GM18526 (cell line): Measurements from ENCODE around the gene WRAP53.

Experiments
- POLR2A ChIP-seq: IDR thresholded peaks from 3 replicates; pipeline ENCODE4 v1.6.1; 2011; ENCODE audit not compliant: insufficient read length; ENCODE audit errors: extremely low read depth

Gene WRAP53

DNA sequence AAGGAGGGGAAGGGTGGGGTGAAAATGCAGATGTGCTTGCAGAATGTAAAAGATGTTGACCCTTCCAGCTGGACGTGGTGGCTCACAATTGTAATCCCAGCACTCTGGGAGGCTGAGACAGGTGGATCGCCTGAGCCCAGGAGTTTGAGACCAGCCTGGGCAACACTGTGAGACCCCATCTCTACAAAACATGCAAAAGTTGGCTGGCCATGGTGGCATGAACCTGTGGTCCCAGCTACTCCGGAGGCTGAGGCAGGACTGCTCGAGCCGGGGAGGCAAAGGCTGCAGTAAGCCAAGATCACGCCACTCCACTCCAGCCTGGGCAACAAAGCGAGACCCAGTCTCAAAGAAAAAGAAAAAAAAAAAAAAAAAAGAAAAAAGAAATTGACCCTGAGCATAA, 19.8 kb upstream of the WRAP53 start:
- TF ChIP-seq POLR2A, result no peak

DNA sequence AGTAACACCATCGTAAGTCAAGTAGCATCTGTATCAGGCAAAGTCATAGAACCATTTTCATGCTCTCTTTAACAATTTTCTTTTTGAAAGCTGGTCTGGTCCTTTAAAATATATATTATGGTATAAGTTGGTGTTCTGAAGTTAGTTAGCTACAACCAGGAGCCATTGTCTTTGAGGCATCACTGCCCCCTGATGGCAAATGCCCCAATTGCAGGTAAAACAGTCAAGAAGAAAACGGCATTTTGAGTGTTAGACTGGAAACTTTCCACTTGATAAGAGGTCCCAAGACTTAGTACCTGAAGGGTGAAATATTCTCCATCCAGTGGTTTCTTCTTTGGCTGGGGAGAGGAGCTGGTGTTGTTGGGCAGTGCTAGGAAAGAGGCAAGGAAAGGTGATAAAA, 15.0 kb upstream of the WRAP53 start:
- TF ChIP-seq POLR2A, result no peak

DNA sequence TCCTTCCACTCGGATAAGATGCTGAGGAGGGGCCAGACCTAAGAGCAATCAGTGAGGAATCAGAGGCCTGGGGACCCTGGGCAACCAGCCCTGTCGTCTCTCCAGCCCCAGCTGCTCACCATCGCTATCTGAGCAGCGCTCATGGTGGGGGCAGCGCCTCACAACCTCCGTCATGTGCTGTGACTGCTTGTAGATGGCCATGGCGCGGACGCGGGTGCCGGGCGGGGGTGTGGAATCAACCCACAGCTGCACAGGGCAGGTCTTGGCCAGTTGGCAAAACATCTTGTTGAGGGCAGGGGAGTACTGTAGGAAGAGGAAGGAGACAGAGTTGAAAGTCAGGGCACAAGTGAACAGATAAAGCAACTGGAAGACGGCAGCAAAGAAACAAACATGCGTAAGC, 13.3 kb upstream of the WRAP53 start:
- TF ChIP-seq POLR2A, result no peak

DNA sequence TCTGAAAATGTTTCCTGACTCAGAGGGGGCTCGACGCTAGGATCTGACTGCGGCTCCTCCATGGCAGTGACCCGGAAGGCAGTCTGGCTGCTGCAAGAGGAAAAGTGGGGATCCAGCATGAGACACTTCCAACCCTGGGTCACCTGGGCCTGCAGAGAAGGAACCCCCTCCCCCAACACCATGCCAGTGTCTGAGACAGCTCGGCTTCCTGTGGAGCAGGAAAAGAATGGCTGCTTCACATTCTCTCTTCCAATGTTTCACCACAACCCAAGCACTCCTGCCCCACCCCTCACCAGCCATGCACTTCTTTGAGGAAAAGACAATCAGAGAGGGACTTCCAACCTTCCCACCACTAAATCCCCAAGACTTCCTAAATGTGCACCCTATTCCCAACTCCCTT, 11.7 kb upstream of the WRAP53 start:
- no peak for TF ChIP-seq POLR2A

DNA sequence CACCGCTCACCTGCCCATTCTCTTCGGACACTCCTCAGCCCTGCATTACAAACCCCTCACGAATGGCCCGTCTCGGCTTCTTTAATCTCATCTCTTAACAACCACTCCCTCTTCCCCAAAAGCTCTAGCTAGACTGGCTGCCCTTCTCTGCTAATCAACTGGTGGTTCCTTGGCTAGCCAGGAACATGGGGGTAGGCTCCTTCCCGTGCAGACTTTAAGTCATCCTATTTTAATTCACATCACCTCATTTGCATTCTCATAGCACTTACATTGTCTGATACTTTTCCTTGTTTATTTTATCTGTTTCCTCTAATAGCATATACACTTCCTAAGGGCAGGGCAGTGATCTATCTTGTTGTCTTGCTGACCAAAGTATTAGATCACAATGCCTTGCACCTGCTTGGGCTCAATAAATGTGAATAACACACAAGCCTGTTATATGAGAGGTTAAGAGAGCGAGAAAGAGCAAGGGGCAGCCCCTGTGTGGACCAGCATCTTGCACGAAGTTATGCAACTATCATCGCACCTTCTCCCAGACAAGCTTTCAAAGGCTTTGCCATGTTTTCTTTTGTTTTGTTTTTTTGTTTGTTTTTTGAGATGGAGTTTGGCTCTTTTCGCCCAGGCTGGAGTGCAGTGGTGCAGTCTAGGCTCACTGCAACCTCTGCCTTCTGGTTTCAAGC, 10.7 kb upstream of the WRAP53 start:
- no peak for TF ChIP-seq POLR2A

DNA sequence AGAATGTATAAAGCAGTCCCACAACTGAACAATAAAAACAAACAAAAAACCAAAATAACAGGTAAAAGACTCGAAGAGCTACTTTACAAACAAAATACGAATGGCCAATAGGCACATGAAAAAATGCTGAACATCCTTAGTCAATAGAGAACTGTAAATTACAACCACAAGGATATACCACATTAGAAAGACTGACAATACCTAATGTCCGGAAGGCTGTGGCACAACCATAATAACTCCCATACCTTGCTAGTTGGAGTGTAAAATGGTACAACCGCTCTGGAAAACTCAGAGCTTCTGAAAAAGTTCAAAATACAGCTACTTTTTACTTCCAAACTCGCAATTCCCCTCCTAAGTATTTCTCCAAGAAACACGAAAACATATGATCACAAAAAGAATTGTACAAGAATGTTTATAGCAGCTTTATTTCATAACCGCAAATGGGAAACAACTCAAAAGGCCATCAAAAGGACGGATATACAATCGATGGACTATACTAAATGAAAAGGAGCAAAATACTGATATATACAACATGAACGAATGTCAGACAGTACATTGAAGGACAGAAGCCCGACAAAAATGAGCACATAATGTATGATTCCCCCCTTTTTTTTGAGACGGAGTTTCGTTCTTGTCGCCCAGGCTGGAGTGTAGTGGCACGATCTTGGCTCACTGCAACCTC, 3.3 kb upstream of the WRAP53 start:
- TF ChIP-seq POLR2A, result no peak

DNA sequence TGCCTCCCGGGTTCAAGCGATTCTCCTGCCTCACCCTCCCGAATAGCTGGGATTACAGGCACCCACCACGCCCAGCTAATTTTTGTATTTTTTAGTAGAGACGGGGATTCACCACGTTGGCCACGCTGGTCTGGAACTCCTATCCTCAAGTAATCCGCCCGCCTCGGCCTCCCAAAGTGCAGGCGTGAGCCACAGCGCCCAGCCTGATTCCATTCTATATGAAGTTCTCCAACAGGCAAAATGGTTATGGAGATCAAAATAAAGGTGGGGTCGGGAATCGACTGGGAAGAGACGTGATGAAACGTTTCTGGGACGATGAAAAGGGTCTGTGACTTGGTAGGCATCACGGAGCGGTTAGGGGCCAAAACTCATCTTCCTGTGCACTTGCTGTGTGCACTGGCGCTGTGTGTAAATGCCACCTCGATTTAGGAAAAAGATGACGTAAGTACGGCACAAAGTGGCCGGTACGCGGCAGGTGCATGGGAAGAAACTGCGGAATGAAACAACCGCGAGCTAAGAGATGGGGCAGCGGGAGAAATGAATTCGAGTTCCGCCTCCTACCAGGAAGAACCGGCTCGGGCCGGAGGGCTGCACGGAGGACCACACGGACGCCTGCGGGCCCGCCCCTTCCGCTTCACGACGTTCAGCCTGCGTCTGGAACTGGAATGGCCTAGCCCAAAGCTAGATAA, 2.6 kb upstream of the WRAP53 start:
- TF ChIP-seq POLR2A, result peak; percentile 65

DNA sequence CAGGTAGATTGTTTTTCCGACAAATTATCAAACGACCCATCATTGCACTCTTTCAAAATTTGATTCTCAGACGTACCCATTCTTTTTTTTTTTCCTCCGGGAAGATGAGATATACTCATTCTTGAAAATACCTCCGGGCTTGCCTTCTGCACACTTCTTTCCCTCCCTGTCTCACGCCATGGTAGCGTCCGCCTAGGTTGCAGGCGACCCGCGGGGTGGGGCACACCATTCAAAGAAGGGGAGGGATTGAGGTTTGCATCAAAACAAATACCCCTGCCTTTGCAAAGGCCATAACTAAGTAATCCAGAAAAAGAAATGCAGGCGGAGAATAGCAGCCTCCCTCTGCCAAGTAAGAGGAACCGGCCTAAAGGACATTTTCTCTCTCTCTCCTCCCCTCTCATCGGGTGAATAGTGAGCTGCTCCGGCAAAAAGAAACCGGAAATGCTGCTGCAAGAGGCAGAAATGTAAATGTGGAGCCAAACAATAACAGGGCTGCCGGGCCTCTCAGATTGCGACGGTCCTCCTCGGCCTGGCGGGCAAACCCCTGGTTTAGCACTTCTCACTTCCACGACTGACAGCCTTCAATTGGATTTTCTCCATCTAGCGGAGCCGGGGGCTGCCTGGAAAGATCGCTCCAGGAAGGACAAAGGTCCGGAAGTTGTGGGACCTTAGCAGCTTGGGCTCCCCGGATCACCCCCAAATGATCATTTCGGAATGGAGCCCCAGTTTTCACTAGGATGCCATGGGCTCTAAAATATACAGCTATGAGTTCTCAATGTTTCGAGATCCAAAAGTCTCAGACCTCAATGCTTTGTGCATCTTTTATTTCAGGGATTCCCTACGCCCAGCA, 1.8 kb upstream of the WRAP53 start:
- peak; percentile 85 for TF ChIP-seq POLR2A

DNA sequence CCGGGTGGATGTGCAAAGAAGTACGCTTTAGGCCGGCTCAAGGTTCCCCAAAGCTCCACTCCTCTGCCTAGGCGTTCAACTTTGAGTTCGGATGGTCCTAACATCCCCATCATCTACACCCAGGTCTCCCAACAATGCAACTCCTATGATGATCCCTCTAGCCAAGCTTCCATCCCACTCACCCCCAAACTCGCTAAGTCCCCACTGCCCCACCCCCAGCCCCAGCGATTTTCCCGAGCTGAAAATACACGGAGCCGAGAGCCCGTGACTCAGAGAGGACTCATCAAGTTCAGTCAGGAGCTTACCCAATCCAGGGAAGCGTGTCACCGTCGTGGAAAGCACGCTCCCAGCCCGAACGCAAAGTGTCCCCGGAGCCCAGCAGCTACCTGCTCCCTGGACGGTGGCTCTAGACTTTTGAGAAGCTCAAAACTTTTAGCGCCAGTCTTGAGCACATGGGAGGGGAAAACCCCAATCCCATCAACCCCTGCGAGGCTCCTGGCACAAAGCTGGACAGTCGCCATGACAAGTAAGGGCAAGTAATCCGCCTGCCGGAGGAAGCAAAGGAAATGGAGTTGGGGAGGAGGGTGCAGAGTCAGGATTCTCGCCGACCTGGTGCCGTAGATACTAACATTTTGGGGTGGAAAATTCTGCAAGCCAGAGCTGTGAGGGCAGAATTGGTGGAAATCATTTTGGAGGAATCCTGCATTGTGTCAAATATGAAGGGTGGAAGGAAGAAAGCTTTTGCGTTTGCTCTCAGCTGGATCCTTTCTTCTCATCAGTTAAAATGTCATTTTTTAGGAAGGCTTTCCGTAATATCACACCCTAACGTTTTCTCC, 987 bp upstream of the WRAP53 start, which contains the start of gene TP53:
TP53 (minus strand) TSS at position 419 of the 836 bp plus-strand sequence. CDS start 10,896 bp downstream, outside the sequence.
- TF ChIP-seq POLR2A, result peak; percentile 98

DNA sequence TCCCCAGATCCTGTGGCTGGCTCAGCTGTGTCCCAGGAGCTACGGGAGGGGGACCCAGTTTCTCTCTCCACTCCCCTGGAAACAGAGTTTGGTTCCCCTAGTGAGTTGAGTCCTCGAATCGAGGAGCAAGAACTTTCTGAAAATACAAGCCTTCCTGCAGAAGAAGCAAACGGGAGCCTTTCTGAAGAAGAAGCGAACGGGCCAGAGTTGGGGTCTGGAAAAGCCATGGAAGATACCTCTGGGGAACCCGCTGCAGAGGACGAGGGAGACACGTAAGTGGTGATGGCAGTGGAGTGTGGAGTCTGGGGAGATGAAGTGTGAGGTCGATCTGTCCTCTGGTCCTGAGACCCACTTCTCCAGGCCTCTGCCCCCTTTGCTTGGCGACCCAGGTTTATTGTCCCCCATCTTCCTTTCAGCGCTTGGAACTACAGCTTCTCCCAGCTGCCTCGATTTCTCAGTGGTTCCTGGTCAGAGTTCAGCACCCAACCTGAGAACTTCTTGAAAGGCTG, 585 bp downstream of the WRAP53 start:
- no peak for TF ChIP-seq POLR2A

DNA sequence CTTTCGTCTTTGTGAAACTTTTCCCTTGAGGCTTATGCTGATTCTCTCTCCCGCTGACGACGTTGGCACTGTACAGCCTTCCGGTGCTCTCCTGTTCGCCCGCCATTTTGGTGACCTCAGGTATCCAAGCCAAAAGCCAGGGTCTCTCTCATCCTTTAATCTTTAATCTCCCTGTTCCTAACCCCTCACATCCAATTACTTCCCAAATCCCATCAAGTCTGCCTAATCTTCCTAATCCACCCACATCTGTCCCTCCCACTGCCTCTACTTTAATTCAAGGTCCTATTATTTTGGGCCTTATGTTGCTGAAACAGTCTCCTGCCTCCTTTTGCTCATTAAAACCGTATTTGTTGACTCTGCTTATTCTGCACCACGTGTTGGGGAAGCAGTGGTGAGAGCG, 7.3 kb downstream of the WRAP53 start:
- no peak for TF ChIP-seq POLR2A

DNA sequence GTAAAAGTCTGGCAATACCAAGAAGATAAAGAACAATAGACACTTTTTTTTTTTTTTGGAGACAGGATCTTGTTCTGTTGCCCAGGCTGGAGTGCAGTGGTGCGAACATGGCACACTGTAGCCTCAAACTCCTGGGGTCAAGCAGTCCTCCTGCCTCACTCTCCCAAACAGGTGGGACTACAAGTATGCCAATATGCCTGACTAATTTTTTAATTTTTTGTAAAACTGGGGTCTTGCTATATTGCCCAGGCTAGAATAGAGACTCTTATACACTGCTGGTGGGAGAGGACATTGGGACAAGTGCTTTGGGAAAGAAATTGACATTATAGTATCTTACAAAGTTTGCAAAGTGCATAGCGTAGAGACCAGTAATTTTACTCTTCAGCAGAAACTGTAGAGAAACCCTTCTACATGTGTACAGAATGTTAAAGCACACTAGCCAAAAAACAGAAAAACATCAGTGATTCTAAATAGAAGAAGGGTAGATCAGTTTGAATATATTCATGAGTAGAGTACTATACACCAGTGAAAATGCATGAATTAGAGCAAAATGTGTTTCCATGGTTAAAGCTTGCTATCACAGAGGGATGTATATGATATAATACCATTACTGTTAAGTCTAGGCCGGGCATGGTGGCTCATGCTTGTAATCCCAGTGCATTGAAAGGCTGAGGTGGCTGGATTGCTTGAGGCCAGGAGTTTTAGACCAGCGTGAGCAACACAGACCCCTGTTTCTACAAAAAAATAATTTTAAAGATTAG, 9.7 kb downstream of the WRAP53 start:
- no peak for TF ChIP-seq POLR2A

DNA sequence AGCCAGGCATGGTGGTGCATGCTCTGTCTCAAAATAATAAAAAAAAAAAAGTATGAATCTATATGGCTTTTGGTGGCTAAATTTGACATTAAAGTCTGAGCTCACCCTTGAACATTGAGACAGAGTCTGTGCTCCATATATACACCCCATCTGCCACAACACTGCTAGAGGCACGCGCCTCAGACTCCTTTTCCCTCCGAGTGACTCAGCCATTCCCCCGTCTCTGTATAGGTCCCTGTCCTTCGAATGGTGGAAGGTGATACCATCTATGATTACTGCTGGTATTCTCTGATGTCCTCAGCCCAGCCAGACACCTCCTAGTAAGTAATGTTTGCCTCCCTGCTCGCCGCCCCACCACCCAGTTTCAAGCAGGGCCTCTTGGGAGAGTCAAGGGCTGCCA, 12.2 kb downstream of the WRAP53 start:
- TF ChIP-seq POLR2A, result no peak
